HG03066 (cell line): ENCODE data around the gene TPCN2.
"Not testable (repeated sequence)": the region's sequence is repeated elsewhere in the genome, so short reads cannot be mapped to it uniquely, and the experiment has no call there.

Experiments used
- ATAC-seq: cut with Tn5 transposase; IDR thresholded peaks from one replicate; pipeline ENCODE4 v1.9.1; 2021; ENCODE audit warnings: low read depth; ENCODE audit not compliant: unreplicated experiment

Gene TPCN2

DNA sequence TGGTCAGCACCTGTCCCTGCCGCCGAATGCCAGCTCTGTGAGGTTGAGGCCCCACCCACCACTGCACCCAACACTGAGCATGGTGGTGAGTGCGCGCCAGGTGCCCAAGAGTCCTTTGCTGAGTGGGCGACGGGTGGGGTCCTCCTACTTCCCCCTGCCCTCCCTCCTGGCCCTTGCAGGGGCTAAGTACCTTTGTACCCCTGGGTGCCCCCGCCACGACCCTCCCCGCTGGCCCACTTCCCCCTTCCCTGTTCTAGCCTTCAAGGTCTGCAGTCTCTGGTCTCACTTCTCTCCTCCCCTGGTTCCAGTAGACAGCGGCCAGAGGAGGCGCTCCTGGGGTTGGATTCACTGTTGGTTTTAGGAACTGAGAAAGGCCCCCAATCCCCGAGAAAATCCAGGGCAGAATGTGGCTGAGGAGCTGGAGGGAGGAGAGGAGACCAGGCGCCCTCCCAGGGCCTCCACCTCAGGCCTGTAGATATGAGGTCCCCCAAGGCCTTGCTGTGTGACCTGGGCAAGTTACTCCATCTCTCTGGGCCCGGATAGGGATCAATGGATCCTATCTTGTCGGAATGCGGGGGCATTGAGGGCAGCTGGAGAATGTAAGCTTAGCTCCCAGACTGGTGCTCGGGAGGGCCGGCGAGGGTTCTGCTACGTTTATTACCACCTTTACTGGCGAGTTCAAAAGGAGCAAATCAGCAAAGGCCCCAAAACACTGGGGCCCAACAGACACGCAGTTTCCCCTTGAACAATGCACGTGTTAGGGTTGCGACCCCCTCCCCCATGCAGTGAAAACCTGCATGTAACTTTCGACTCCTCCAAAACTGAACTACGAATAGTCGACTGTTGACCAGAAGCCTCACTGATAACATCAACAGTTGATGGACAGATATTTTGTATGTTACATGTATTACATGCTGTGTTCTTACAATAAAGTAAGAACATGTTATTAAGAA, 75.1 kb downstream of the TPCN2 start:
- no peak for ATAC-seq

DNA sequence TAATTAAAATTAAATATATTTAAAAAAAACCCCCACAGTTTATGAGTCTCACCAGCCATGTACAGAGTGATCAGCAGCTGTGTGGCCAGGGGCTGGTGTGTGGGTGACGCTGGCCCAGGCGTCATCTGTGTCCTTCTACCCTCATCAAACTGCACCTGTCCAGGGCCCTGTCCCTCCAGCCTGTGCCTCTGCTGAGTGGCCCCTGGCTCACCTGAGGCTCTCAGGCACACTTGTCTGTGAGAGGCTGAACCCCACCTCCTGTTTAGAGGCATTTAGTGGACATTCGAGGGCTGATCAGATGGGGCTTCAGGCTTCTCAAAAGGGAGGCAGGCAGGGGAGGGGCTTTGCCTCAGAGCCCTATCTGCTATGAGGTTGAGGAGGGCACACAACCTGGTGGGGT, 77.1 kb downstream of the TPCN2 start:
- no peak for ATAC-seq

DNA sequence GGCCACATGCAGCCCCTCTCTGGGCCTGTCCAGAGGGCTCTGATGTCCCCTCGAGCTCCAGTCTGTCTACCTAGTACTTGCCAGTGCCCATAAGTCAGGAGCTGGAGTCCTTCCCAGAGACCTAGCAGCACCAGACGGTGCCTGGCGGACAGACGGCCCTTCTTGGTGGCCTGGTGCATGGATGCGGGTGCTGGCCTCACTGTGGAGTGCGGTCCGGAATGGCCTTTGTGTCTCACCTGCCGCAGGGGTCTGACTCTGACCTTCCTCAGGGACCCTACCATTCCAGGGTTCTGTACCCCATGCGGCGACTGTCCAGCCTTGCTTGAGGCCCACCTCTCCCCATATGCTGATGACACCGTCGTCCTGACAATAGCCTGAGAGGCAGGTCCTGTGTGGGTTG, 77.6 kb downstream of the TPCN2 start:
- no peak for ATAC-seq

DNA sequence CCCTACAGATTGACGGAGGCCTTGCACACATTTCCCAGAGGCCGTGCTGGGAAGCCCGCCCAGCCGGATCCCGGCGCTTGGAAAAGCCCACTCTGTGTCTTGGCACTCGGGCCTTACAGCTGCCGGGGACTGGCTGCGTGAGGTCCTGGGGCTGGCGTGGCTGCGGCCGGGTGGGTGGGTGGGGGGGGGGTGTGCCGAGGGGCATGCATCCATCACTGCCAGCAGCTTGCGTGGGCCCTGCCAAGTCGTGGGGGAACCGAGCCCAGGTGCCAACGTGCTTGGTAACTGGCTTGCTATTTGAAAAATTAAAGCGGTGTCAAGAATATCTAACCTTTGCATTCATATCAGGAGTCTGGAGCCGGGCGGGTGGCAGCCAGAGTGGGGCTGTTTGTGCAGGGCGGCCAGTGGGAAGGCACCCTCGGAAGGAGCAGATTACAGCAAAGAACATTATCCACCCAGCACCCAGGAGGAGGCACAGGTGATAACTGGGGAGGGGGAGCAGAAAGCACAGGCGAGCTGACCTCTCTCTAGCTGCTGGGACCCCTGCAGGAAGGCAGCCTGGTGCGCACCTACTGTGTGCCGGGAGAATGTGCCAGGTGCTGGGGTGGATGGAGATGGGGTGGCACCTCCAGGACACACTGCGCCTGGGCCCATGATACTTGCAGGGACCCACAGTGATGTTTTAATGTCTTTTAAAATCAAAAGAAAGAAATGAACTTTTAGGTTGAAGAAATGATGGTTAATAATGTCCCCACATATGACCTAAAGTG, 78.5 kb downstream of the TPCN2 start:
- ATAC-seq, result no peak

DNA sequence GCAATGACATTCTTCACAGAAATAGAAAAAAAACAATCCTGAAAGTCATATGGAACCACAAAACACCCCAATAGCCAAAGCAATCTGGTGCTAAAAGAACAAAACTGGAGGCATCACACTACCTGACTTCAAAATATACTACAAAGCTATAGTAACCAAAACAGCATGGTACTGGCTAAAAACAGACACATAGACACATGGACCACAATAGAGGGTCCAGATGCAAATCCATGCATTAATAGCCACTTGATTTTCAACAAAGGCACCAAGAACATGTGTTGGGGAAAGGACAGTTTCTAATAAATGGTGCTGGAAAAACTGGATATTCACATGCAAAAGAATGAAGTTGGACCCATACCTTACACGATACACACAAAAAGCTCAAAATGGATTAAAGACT, 79.2 kb downstream of the TPCN2 start:
- no peak for ATAC-seq

DNA sequence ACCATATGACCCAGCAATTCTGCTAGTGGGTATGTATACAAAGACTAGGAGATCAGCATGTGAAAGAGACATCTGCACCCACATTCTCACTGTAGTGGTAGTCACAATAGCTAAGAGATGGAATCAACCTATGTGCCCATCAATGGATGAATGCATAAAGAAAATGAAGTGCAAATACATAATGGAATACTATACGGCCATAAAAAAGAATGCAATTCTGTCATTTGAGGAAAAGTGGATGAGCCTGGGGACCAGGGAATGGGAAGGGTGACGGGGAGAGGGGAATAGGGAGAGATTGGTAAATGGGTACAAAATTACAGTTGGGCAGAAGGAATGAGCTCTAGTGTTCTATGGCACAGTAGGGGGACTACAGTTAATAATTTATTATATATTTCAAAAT, 80.3 kb downstream of the TPCN2 start:
- no peak for ATAC-seq

DNA sequence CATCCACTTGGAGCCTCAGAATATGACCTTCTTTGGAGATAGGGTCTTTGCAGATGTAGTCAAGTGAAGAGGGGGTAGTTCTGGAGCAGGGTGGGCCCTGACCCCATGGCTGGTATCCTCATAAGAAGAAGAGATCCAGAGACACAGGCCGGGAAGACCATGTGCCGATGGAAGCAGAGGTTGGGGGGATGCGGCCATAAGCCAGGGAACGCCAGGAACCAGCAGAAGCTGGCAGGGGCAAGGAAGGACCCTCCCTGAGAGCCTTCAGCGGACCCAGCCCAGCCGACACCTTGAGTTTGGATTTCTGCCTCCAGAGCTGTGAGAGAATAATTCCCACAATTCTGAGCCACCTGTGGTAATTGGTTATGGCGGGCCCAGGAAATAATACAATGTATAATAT, 80.9 kb downstream of the TPCN2 start:
- no peak for ATAC-seq

DNA sequence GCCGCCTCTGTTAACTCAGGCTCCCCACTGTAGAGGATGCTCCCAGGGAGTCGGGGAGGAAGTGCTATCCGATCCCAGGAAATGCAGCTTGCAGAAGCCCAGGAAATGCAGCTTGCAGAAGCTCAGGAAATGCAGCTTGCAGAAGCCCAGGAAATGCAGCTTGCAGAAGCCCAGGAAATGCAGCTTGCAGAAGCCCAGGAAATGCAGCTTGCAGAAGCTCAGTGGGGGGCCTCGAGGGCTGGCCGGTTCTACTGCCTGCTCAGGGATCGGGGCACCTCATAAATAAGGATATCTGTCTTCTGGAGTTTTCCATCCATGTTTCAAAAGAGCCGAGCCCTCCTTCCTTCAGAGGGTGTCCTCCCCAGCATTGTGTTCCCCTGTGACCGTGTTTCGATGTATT, 81.9 kb downstream of the TPCN2 start:
- no peak for ATAC-seq

DNA sequence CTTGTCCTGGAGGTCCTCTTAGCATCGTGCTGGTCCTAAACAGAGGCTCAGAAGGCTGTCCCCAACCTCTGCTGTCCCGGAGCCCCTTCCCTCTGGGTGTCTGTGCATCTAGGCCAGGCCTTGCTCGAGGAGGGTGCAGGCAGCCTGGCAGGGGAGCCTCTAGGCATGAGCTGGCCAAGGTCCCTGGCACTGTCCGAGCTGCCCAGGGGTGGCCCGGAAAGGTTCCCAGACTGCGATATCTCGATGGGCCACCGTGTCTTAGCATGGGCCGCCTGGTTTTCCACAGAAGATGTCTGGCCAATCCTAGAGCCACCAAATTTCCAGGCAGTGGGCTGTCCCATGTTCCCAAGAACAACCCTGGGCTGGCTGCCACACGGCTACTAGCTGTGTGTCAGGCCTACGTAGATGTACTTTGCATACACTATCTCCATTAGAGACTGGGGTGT, 82.4 kb downstream of the TPCN2 start:
- no peak for ATAC-seq

DNA sequence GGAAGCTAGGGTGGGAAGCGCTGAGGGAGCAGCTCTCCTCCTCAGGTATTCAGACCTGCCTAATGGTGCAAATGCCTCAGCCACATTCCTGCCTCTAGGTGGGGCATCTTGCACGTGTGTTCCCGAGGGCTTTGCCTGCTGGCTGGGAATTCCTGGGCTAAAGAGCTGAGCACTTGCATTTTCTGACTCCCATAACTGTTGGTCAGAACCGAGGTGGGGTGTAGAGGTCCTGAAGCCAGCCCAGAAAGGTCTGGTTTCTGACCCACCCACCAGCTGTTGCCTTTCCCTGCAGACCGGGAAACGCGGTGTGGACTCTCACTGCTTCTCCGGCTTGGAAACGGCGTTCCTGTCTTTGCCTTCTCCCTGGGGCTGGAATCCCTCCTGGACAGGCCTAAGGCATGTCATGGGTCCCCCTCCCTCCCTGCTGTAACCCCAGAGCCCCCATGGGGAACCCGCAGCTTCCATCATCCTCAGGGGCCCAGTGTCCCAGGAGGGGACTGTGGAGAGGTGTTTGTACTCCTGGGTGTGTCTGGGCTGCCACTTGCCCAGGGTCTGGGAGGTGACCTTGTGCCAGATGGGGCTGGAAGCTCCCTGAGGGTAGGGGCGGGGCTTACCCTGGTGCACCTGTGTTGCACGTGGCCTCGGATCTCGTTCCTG, 83.0 kb downstream of the TPCN2 start:
- ATAC-seq, result no peak

DNA sequence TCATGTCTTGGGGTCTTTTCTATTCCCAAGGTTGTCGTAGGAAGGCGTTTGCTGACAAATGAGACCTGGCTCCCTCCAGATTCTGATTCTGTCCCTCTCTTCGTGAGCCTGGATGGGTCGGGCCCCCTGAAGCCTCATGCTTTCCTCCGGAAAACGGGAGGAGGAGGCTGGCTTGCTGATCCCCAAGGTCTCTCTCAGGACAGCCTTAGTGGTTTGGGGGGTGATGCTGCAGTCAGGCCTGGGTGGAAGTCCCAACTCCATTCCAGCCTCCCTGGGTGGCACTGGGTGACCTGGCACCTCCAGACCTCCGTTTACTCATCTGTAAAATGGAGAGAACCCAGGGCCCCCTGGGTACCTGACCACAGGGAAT, 83.6 kb downstream of the TPCN2 start:
- no peak for ATAC-seq

DNA sequence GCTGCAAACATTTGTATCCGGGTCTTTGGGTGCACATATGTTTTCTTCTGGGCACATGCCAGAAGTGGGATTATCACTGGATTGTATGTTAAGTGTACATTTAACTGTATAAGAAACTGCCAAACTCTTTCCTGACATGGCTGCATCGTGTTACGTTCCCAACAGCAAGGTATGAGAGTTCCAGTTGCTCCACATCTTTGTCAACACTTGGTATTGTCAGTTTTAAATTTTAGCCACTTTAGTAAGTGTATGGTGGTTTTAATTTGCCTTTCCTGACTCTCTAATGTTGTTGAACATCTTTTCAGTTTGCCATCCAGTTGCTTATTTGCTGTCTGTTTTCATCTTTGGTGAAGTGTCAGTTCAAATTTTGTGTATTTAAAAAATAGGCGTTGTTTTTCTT, 84.5 kb downstream of the TPCN2 start:
- no peak for ATAC-seq

DNA sequence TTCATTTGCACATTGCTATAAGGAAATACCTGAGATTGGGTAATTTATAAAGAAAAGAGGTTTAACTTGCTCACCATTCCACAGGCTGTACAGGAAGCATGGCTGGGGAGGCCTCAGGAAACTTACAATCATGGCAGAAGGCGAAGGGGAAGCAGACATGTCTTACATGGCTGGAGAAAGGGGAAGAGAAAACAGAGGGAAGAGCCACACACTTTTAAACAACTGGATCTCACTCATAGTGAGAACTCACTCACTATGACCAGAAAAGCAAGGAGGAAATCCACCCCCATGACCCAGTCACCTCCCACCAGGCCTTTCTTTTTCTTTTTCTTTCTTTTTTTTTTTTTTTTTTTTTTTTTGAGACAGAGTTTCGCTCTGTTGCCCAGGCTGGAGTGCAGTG, 85.5 kb downstream of the TPCN2 start:
- not testable (repeated sequence) for ATAC-seq

DNA sequence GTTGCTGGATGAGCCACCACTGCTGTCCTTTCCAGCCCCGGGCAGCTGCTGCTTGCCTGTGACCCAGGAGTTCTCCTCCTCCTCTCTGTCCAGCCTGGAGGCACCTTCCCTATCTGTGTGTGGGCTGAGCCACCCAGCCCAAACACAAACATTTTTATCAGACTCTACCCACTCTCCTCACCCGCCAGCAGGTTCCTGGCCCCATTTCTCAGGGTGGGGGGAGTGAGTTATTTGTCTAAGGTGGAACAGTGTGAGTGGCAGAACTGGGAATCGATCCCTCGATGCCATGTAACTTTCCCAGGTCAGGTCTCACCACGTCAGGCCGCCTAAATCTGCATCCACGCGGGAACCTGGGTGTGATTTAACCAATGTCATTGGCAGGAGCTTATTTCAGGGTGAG, 86.2 kb downstream of the TPCN2 start:
- no peak for ATAC-seq

DNA sequence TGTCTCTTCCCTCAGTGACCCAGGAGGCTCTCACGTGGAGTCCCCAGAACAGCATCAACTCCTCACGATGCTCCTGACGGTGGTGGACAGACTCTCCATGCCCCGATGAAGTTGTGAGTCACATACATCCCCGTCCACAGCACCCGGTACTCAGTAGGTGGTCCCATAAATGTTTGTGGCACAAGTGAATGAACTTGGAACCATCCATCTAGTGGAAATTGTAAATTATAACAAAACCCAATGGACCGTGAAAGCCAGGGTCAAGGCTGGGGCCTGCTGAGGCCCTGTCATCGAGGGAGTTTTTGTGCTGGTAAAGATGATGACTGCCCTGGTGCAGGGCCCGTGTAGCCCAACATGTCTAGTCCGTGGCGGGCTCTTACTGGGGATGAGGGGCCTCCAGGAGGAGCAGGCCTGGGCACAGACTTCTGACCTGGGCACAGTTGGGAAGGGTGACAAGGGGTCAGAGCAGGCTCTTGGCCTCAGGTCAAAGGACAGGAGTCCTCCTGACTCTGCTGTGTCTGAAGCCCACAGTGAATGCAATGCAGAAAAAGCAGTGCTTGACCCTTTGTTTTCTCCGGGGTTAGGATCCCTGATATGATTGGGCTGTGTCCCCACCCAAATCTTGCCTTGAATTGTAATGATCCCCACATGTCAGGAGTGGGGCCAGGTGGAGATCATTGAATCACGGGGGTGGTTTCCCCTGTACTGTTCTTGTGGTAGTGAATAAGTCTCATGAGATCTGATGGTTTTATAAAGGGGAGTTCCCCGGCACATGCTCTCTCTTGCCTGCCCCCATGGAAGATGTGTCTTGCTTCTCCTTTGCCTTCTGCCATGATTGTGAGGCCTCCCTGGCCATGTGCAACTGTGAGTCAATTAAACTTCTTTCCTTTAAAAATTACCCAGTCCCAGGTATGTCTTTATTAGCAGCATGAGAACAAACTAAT, 87.0 kb downstream of the TPCN2 start:
- ATAC-seq, result no peak

DNA sequence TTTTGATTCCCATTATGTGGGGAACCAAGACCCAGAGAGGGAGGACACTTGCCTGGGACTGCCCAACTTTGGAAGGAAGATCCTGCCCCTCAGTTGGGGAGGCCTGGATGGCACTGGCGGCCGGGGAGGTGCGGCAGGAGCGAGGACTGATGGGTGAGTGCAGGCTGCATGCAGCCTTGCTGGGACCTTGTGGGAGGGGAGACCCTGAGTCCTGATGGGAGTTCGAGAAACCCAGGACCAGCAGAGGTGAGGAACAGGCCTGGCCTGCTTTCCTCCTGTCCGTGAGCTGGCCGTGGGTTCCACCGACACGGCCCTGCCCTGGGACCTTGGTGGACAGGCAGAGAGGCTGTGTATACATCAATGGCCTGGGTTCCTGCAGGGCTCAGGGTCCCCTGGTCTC, 87.7 kb downstream of the TPCN2 start:
- no peak for ATAC-seq

DNA sequence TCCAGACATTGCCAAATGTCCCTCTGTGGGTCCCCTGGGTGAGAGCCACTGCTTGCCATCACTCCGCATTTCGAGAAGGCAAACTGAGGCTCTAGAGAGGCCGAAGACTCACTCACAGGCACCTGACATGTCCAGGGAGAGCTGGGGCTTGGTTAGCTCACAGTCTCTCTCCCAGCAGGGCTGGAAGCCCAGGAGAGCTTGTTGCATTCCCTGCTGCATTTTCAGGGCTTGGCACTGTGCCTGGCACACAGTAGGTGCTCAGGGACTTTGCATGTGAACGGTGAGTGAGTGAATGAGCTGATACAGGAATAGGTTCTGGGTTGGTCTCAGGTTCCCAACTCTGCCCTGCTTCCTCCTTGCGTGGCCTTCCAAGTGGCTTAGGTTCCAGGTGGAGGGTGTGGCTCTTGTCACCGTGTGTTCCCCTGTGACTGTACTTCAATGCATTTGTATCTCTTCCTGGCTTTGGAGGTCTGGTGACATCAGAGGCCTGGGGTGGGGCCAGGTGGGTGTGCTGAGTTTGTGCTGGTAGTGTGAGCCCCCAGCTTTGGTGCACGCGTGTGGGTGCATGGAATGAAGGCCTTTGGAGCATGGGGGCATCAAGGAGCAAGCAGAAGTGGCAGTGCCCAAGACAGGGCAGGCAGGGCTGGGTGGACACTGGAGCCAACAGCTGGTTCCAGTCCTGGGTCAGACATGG, 88.6 kb downstream of the TPCN2 start:
- no peak for ATAC-seq

DNA sequence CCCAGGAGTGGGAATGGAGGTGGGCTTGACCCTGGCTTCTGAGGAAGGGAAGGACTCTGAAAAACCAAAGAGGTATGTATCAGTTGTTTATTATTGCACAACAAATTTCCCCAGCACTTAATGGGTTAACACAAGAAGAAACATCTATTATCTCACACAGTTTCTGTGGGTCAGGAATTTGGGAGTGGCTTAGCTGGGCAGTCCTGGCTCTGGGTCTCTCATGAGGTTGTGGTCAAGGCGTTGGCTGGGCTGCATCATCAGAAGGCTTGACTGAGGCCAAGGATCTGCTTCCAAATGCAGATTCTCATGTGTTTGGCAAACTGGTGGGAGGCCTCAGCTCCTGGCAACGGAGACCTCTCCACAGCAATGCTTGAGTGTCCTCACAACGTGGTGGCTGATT, 89.5 kb downstream of the TPCN2 start:
- no peak for ATAC-seq

DNA sequence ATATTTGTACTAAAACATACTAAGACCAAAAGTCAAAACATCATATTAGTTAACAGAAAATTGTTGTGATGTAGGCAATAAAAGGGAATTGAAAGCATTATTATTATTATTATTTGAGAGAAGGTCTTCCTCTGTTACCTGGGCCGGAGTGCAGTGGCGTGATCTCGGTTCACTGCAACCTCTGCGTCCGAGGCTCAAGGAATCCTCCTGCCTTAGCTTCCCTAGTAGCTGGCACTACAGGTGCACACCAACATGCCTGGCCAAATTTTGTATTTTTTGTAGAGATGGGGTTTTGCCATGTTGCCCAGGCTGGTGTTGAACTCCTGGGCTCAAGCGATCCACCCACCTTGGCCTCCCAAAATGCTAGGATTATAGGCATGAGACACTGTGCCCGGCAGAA, 91.4 kb downstream of the TPCN2 start:
- not testable (repeated sequence) for ATAC-seq

DNA sequence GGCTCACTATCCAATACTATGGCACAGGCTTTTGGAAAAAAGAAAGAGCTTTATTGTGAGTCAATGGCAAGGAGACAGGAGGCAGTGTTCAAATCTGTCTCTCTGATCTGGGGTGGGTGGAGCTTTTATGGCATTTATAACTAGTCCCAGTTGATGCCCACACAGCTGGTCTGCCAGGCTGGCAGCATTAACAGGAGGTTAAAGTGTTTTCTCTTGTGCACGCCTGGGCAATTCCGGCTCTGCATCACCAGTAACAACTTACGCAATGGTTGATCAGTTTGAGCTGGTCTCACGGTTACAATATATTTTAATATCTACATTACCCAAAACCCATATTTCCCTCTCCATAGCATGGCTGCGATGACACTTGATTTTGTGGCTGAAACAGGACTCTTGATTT, 91.9 kb downstream of the TPCN2 start:
- ATAC-seq, result no peak
